ENCODE measurements around the gene TBC1D30. TPM values are rescaled to one million over a fixed set of nuclear protein-coding genes. Genes with fewer than 3 reads are reported as not detected.

TBC1D30 gene
- total and polyA plus RNA-seq, 4 donors: 0.46 to 2.2 (median 0.70) TPM

DNA sequence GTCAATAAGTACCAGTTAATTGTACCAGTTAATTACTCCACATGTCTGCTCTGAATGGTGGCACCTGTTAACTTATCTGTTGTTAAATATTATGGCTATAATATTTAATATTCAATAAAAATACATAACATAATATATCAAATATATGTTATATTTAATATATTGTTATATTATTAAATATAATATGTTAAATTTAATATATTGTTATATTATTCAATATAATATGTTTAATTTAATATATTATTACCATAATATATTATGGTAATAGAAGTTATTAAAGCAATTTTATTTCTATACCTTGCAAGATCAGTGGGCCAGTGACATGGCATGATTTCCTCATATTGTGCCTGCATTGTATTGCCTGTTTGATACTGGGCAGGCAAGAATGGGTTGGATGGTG is 98.4 kb downstream of the TBC1D30 start:
- TF ChIP-seq MAX (IDR thresholded peaks at IDR 0.05) (no peak), JUND (IDR thresholded peaks at IDR 0.05) (no peak), YY1 (IDR thresholded peaks at IDR 0.05) (no peak), ATF3 (IDR thresholded peaks at IDR 0.05) (no peak), EGR1 (IDR thresholded peaks at IDR 0.05; ENCODE audit: low read depth in 2 of 2) (no peak)
- TF ChIP-seq, protein P1, sequence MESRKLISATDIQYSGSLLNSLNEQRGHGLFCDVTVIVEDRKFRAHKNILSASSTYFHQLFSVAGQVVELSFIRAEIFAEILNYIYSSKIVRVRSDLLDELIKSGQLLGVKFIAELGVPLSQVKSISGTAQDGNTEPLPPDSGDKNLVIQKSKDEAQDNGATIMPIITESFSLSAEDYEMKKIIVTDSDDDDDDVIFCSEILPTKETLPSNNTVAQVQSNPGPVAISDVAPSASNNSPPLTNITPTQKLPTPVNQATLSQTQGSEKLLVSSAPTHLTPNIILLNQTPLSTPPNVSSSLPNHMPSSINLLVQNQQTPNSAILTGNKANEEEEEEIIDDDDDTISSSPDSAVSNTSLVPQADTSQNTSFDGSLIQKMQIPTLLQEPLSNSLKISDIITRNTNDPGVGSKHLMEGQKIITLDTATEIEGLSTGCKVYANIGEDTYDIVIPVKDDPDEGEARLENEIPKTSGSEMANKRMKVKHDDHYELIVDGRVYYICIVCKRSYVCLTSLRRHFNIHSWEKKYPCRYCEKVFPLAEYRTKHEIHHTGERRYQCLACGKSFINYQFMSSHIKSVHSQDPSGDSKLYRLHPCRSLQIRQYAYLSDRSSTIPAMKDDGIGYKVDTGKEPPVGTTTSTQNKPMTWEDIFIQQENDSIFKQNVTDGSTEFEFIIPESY (IDR thresholded peaks at IDR 0.05): no peak
- TF ChIP-seq, protein P2, sequence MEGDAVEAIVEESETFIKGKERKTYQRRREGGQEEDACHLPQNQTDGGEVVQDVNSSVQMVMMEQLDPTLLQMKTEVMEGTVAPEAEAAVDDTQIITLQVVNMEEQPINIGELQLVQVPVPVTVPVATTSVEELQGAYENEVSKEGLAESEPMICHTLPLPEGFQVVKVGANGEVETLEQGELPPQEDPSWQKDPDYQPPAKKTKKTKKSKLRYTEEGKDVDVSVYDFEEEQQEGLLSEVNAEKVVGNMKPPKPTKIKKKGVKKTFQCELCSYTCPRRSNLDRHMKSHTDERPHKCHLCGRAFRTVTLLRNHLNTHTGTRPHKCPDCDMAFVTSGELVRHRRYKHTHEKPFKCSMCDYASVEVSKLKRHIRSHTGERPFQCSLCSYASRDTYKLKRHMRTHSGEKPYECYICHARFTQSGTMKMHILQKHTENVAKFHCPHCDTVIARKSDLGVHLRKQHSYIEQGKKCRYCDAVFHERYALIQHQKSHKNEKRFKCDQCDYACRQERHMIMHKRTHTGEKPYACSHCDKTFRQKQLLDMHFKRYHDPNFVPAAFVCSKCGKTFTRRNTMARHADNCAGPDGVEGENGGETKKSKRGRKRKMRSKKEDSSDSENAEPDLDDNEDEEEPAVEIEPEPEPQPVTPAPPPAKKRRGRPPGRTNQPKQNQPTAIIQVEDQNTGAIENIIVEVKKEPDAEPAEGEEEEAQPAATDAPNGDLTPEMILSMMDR (IDR thresholded peaks at IDR 0.05; ENCODE audit: low read depth, low read length, missing input control): no peak

GRCh38 chr12:64923536-64923935 is 99.1 kb downstream of the TBC1D30 start:
- no peaks in the 10 kb centered on the region for H3K4me1 ChIP-seq (ENCODE audit: control insufficient read depth in 4 of 4, insufficient read depth in 4 of 4, low read length in 3 of 4)
- H3K9me3 ChIP-seq (ENCODE audit: control insufficient read depth in 4 of 4, low read length in 3 of 4): no peaks in the 10 kb centered on the region
- no peak overlapping the region for H3K4me3 ChIP-seq (ENCODE audit: low read depth in 1 of 3, low read length in 3 of 3)
- TF ChIP-seq GABPA (IDR thresholded peaks at IDR 0.05 in 1 of 2, conservative IDR thresholded peaks at IDR 0.05 in 1 of 2) (no peak), YY1 (IDR thresholded peaks at IDR 0.05) (no peak), FOXA1 (IDR thresholded peaks at IDR 0.05) (no peak), RXRA (IDR thresholded peaks at IDR 0.05) (no peak), HNF4G (IDR thresholded peaks at IDR 0.05) (no peak), NR2F2 (IDR thresholded peaks at IDR 0.05) (no peak), TAF1 (conservative IDR thresholded peaks at IDR 0.05) (no peak), RAD21 (IDR thresholded peaks at IDR 0.05) (no peak), FOXA2 (IDR thresholded peaks at IDR 0.05) (no peak), EGR1 (IDR thresholded peaks at IDR 0.05; ENCODE audit: low read depth in 2 of 2) (no peak), HNF4A (conservative IDR thresholded peaks at IDR 0.05) (no peak)
- TF ChIP-seq, protein P2 (IDR thresholded peaks at IDR 0.05; ENCODE audit: low read depth, low read length, missing input control): no peak
- TF ChIP-seq, protein P3, sequence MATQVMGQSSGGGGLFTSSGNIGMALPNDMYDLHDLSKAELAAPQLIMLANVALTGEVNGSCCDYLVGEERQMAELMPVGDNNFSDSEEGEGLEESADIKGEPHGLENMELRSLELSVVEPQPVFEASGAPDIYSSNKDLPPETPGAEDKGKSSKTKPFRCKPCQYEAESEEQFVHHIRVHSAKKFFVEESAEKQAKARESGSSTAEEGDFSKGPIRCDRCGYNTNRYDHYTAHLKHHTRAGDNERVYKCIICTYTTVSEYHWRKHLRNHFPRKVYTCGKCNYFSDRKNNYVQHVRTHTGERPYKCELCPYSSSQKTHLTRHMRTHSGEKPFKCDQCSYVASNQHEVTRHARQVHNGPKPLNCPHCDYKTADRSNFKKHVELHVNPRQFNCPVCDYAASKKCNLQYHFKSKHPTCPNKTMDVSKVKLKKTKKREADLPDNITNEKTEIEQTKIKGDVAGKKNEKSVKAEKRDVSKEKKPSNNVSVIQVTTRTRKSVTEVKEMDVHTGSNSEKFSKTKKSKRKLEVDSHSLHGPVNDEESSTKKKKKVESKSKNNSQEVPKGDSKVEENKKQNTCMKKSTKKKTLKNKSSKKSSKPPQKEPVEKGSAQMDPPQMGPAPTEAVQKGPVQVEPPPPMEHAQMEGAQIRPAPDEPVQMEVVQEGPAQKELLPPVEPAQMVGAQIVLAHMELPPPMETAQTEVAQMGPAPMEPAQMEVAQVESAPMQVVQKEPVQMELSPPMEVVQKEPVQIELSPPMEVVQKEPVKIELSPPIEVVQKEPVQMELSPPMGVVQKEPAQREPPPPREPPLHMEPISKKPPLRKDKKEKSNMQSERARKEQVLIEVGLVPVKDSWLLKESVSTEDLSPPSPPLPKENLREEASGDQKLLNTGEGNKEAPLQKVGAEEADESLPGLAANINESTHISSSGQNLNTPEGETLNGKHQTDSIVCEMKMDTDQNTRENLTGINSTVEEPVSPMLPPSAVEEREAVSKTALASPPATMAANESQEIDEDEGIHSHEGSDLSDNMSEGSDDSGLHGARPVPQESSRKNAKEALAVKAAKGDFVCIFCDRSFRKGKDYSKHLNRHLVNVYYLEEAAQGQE (IDR thresholded peaks at IDR 0.05): no peak
- no peak overlapping the region for H3K9ac ChIP-seq (ENCODE audit: low read depth in 1 of 2, low read length in 2 of 2)
- H3K27me3 ChIP-seq (ENCODE audit: control insufficient read depth in 4 of 4, insufficient read depth in 4 of 4, low read length in 3 of 4): no peaks in the 10 kb centered on the region
- DNase-seq (ENCODE audit: low spot score): no peak
- H3K36me3 ChIP-seq (ENCODE audit: control insufficient read depth in 4 of 4, insufficient read depth in 3 of 4, low read depth in 1 of 4, low read length in 3 of 4): no peaks in the 10 kb centered on the region
- H3K27ac ChIP-seq (ENCODE audit: low read depth in 1 of 2, low read length in 2 of 2): no peak overlapping the region

More for the DNA sequence above, 98.4 kb downstream of the TBC1D30 start:
- Histone ChIP-seq H3K9me3 (ENCODE audit: control insufficient read depth in 4 of 4, low read length in 3 of 4) (no peaks in the 10 kb centered on the region), H3K36me3 (ENCODE audit: control insufficient read depth in 4 of 4, insufficient read depth in 3 of 4, low read depth in 1 of 4, low read length in 3 of 4) (no peaks in the 10 kb centered on the region), H3K4me3 (ENCODE audit: low read depth in 1 of 3, low read length in 3 of 3) (no peak overlapping the region), H3K4me1 (ENCODE audit: control insufficient read depth in 4 of 4, insufficient read depth in 4 of 4, low read length in 3 of 4) (no peaks in the 10 kb centered on the region), H3K27ac (ENCODE audit: low read depth in 1 of 2, low read length in 2 of 2) (no peak overlapping the region), H3K27me3 (ENCODE audit: control insufficient read depth in 4 of 4, insufficient read depth in 4 of 4, low read length in 3 of 4) (no peaks in the 10 kb centered on the region), H3K9ac (ENCODE audit: low read depth in 1 of 2, low read length in 2 of 2) (no peak overlapping the region)
- DNase-seq (ENCODE audit: low spot score): no peak
